Fibroblast of skin of left biceps (primary cell): ENCODE data around the gene NHLH1.
A peak's percentile ranks its signal among the peaks of the same experiment; 100 is the strongest.

Source experiments
- DNase-seq, 2 experiments: peaks; one replicate each; pipeline ENCODE4 v3.0.0-alpha.2; 2013; ENCODE audit warnings: low read depth in 2 of 2

Gene NHLH1

GRCh38 chr1:160359559-160360226 lies 7.2 kb upstream of the NHLH1 start:
- no peak for DNase-seq

GRCh38 chr1:160360227-160360695 lies 6.6 kb upstream of the NHLH1 start:
- DNase-seq, result no peak

- DNase-seq, result no peak
Observed at GRCh38 chr1:160361199-160361598, 5.7 kb upstream of the NHLH1 start.

GRCh38 chr1:160361814-160362167 lies 5.1 kb upstream of the NHLH1 start:
- no peak for DNase-seq

- DNase-seq, result no peak
Observed at GRCh38 chr1:160362168-160362957, 4.5 kb upstream of the NHLH1 start.

GRCh38 chr1:160363010-160363409 lies 3.9 kb upstream of the NHLH1 start:
- DNase-seq, result no peak

- DNase-seq, result no peak
Observed at GRCh38 chr1:160363951-160364735, 2.7 kb upstream of the NHLH1 start.

GRCh38 chr1:160365325-160365724 lies 1.5 kb upstream of the NHLH1 start:
- DNase-seq, result no peak

GRCh38 chr1:160367516-160367900 lies 637 bp downstream of the NHLH1 start:
- DNase-seq, result no peak

- no peak for DNase-seq
Observed at GRCh38 chr1:160367934-160368923, 1.4 kb downstream of the NHLH1 start.

- DNase-seq, result no peak
Observed at GRCh38 chr1:160369087-160369486, 2.2 kb downstream of the NHLH1 start.

- no peak for DNase-seq
Observed at GRCh38 chr1:160370561-160371345, 3.9 kb downstream of the NHLH1 start.

GRCh38 chr1:160371346-160371631 lies 4.4 kb downstream of the NHLH1 start:
- no peak for DNase-seq

GRCh38 chr1:160371756-160372155 lies 4.9 kb downstream of the NHLH1 start:
- DNase-seq, result no peak

- DNase-seq, result no peak
Observed at GRCh38 chr1:160373696-160374095, 6.8 kb downstream of the NHLH1 start.

GRCh38 chr1:160374306-160375110 lies 7.6 kb downstream of the NHLH1 start:
- no peak for DNase-seq

GRCh38 chr1:160375788-160376524 lies 9.1 kb downstream of the NHLH1 start:
- DNase-seq, result no peak

GRCh38 chr1:160376525-160377131 lies 9.8 kb downstream of the NHLH1 start:
- peak in 1 of 2 experiments; percentile 28 for DNase-seq
